SK-N-SH treated with all-trans-retinoic acid at 6 μM for 48 hours (cell line): Measurements from ENCODE around the gene PRKG1.

Experiments
- CSRNP3 ChIP-seq: fragments of 250-450 bp; sonication (Bioruptor Pico); IDR thresholded peaks from 2 replicates; pipeline ENCODE4 v1.5.1; 2021; ENCODE audit warnings: mild to moderate bottlenecking, moderate library complexity
- OSR1 ChIP-seq: fragments of 250-450 bp; sonication (Bioruptor Pico); IDR thresholded peaks from 2 replicates; pipeline ENCODE4 v1.8.0; 2022; ENCODE audit warnings: moderate library complexity, mild to moderate bottlenecking, inconsistent platforms
- RARB ChIP-seq: fragments of 250-450 bp; sonication (Bioruptor Pico); IDR thresholded peaks from 2 replicates; pipeline ENCODE4 v1.8.0; 2021; ENCODE audit warnings: mild to moderate bottlenecking, moderate library complexity

DNA sequence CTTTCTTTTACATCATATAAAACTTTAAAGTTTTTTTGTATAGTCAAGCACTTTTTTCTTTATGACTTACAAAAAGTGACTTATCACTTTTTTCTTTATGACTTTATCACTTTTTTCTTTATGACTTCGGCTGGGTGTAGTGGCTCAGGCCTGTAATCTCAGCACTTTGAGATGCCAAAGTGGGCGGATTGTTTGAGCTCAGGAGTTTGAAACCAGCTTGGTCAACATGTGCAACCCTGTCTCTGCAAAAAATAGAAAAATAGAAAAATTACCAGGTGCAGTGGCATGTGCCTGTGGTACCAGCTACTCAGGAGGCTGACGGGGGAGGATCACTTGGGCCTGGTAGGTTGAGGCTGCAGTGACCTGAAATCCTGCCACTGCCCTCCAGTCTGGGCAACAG, 733.9 kb downstream of the PRKG1 start:
- TF ChIP-seq CSRNP3 (no peak), RARB (CRISPR knock-in tag) (no peak), OSR1 (CRISPR knock-in tag) (no peak)
